GM23338 (cell line): ENCODE measurements around the gene LRRC28. TPM values are rescaled to one million over a fixed set of nuclear protein-coding genes. Genes with fewer than 3 reads are reported as not detected.

ENCODE experiments used
- ATAC-seq: fragments of 200-7000 bp; cut with Tn5 transposase; 3 replicates; pipeline ENCODE4 v1.9.1; 2020
- DNase-seq: peaks from one replicate; pipeline ENCODE4 v3.0.0-alpha.2; 2015; ENCODE audit warnings: low spot score
- H2AFZ ChIP-seq: fragments of 200-600 bp; sonication (generic); 2 replicates; pipeline ENCODE4 v1.8.0; 2016; ENCODE audit warnings: antibody characterized with exemption, mild to moderate bottlenecking, moderate library complexity
- H3F3A ChIP-seq: fragments of 200-600 bp; sonication (generic); replicated peaks from 2 replicates; pipeline ENCODE4 v1.8.0; 2017; ENCODE audit warnings: antibody characterized with exemption, mixed run types, low read depth
- H3K27ac ChIP-seq: fragments of 200-600 bp; sonication (generic); 2 replicates; pipeline ENCODE4 v1.6.1; 2016; ENCODE audit warnings: low read depth
- H3K27me3 ChIP-seq: fragments of 200-600 bp; sonication (generic); 2 replicates; pipeline ENCODE4 v1.8.0; 2016; ENCODE audit warnings: mild to moderate bottlenecking, mixed run types, moderate library complexity; ENCODE audit not compliant: insufficient read depth
- H3K36me3 ChIP-seq: fragments of 200-600 bp; sonication (generic); 2 replicates; pipeline ENCODE4 v1.8.0; 2016; ENCODE audit warnings: mild to moderate bottlenecking; ENCODE audit not compliant: insufficient read depth
- H3K4me1 ChIP-seq: fragments of 200-600 bp; sonication (generic); 2 replicates; pipeline ENCODE4 v1.8.0; 2016; ENCODE audit warnings: mild to moderate bottlenecking, moderate library complexity; ENCODE audit not compliant: insufficient read depth
- H3K4me2 ChIP-seq: fragments of 200-600 bp; sonication (generic); 2 replicates; pipeline ENCODE4 v1.7.1; 2017; ENCODE audit warnings: mixed run types
- H3K4me3 ChIP-seq: fragments of 200-600 bp; sonication (generic); 2 replicates; pipeline ENCODE4 v1.6.1; 2016; ENCODE audit warnings: mixed run types
- H3K79me2 ChIP-seq: fragments of 200-600 bp; sonication (generic); replicated peaks from 2 replicates; pipeline ENCODE4 v1.8.0; 2017; ENCODE audit warnings: mild to moderate bottlenecking; ENCODE audit not compliant: insufficient read depth
- H3K9me2 ChIP-seq: fragments of 200-600 bp; sonication (generic); 2 replicates; pipeline ENCODE4 v1.8.0; 2017; ENCODE audit not compliant: insufficient read depth
- H4K20me1 ChIP-seq: fragments of 200-600 bp; sonication (generic); replicated peaks from 2 replicates; pipeline ENCODE4 v1.8.0; 2017; ENCODE audit warnings: mild to moderate bottlenecking; ENCODE audit not compliant: insufficient read depth
- H3K27ac Mint-ChIP-seq: 2 replicates; pipeline ENCODE4 v1.8.0; 2020; ENCODE audit warnings: inconsistent platforms, mild to moderate bottlenecking, moderate library complexity, mixed read lengths
- H3K27me3 Mint-ChIP-seq: 3 replicates; pipeline ENCODE4 v1.8.0; 2022; ENCODE audit warnings: low read depth, mild to moderate bottlenecking, moderate library complexity, mixed read lengths, inconsistent platforms; ENCODE audit not compliant: insufficient read depth, poor library complexity
- H3K36me3 Mint-ChIP-seq: 3 replicates; pipeline ENCODE4 v1.8.0; 2021; ENCODE audit warnings: low read depth, mild to moderate bottlenecking, inconsistent platforms, moderate library complexity, mixed read lengths
- H3K4me1 Mint-ChIP-seq: 3 replicates; pipeline ENCODE4 v1.8.0; 2020; ENCODE audit warnings: mild to moderate bottlenecking, inconsistent platforms, mixed read lengths
- H3K4me3 Mint-ChIP-seq: 3 replicates; pipeline ENCODE4 v1.8.0; 2021; ENCODE audit warnings: moderate library complexity, mild to moderate bottlenecking, inconsistent platforms, mixed read lengths
- H3K9me3 Mint-ChIP-seq: 3 replicates; pipeline ENCODE4 v1.8.0; 2020; ENCODE audit warnings: moderate library complexity, mild to moderate bottlenecking, inconsistent platforms, mixed read lengths
- CREB1 ChIP-seq: fragments of 250-450 bp; sonication (Bioruptor Pico); IDR thresholded peaks from 2 replicates; pipeline ENCODE4 v1.5.0; 2020; ENCODE audit warnings: low read depth, mild to moderate bottlenecking, moderate library complexity
- ETS1 ChIP-seq: IDR thresholded peaks from 2 replicates; pipeline ENCODE4 v1.6.1; 2016; ENCODE audit warnings: antibody characterized with exemption
- EZH2 ChIP-seq: fragments of 200-600 bp; sonication (generic); IDR thresholded peaks from one replicate; pipeline ENCODE4 v1.8.0; 2017; ENCODE audit warnings: antibody characterized with exemption, mild to moderate bottlenecking, low read depth; ENCODE audit not compliant: unreplicated experiment
- EZH2phosphoT487 ChIP-seq: fragments of 200-600 bp; sonication (generic); IDR thresholded peaks from one replicate; pipeline ENCODE4 v1.8.1; 2018; ENCODE audit warnings: antibody characterized with exemption; ENCODE audit not compliant: unreplicated experiment
- NANOG ChIP-seq: IDR thresholded peaks from 2 replicates; pipeline ENCODE4 v1.6.1; 2016; ENCODE audit warnings: antibody characterized with exemption, borderline replicate concordance
- POLR2AphosphoS5 ChIP-seq: IDR thresholded peaks from 2 replicates; pipeline ENCODE4 v1.6.1; 2016; ENCODE audit warnings: antibody characterized with exemption, low read depth
- STAT1 ChIP-seq: IDR thresholded peaks from one replicate; pipeline ENCODE4 v1.6.1; 2016; ENCODE audit warnings: antibody characterized with exemption; ENCODE audit not compliant: unreplicated experiment
- ZNF114 ChIP-seq: fragments of 250-450 bp; sonication (Bioruptor Pico); IDR thresholded peaks from 2 replicates; pipeline ENCODE4 v1.5.0; 2020; ENCODE audit warnings: mild to moderate bottlenecking, moderate library complexity
- ZNF331 ChIP-seq: fragments of 250-450 bp; sonication (Bioruptor Pico); IDR thresholded peaks from 2 replicates; pipeline ENCODE4 v1.5.0; 2020; ENCODE audit warnings: low read depth, mild to moderate bottlenecking, moderate library complexity
- polyA plus RNA-seq: library from polyadenylated mRNA; unstranded; fragments of >200 nt; fragmentation: Nextera tagmentation; extraction: Ambion mirVana; gene quantifications from 2 replicates; pipeline ENCODE4 v1.2.1, GENCODE V29; 2016
- total RNA-seq: library from RNA; depleted of rRNA; stranded (reverse); fragments of >200 nt; shearing (Covaris generic); gene quantifications from 2 replicates; pipeline ENCODE4 v1.2.3, GENCODE V29; 2014
- TF ChIP-seq, protein P1 (sequence below): IDR thresholded peaks from one replicate; pipeline ENCODE4 v1.6.1; 2018; ENCODE audit warnings: antibody characterized with exemption; ENCODE audit not compliant: unreplicated experiment
- TF ChIP-seq, protein P2 (sequence below): fragments of 250-450 bp; sonication (Bioruptor Pico); IDR thresholded peaks from 2 replicates; pipeline ENCODE4 v1.5.0; 2020; ENCODE audit warnings: mild to moderate bottlenecking, moderate library complexity

Gene LRRC28
- total and polyA plus RNA-seq, 2 experiments from 2014 or later: 12.9 to 28.4 TPM

DNA sequence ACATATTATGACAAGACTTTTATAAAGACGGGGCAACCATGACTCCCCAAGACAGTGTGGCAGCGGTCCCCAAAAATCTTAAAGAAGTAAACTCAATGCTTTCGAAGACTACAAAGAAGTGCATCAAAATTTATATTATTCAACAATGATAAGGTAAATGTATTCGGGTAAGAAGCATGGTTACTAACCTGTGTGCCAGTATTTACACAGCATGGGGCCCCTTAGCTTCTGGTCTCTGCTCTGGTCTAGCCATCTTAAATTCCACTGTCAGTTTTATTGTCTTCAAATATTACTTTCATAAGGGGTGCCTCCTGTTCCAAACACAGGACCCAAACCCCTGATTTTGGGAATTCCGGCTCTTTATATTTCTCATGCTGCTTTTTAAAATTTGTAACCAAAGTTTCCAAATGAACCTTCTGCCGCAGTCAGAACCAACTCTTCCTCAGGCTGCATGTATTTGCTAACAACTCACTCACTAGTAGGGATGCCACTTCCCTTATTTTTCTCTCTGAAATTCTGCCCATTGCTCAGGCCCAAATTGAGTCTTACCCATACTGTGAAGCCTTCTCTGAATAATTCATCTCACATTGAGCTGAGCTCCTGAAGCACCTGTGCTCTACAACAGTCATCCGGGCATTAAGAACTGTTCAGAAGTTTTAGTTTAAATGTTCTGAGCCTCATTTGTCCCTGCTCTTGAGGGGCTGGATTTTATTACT, 3.1 kb upstream of the LRRC28 start (continued):
- no peak for TF ChIP-seq POLR2AphosphoS5
- no peak for TF ChIP-seq ZNF114 (CRISPR knock-in tag)
- no peak for TF ChIP-seq EZH2phosphoT487
- no peak for TF ChIP-seq ETS1

GRCh38 chr15:99249270-99249841, 1.9 kb upstream of the LRRC28 start, which contains the start of gene TTC23:
Gene TTC23, minus strand, starts transcription at chr15:99249581. Its CDS starts 20,869 bp downstream, at chr15:99228712.
- ATAC-seq: peak; percentile 17
- H3K36me3 ChIP-seq: no peaks in the 10 kb centered on the region
- H3K4me2 ChIP-seq: peak within 1 kb of the TSS; percentile 86
- H3K27me3 ChIP-seq: no peaks in the 10 kb centered on the region
- Mint-ChIP-seq H3K4me1 (peaks cover 15% of the 10 kb centered on the region), H3K27ac (no peak within 1 kb of the TSS), H3K4me3 (no peak within 1 kb of the TSS), H3K36me3 (no peaks in the 10 kb centered on the region), H3K9me3 (no peaks in the 10 kb centered on the region), H3K27me3 (no peaks in the 10 kb centered on the region)
- H4K20me1 ChIP-seq: no peaks in the 10 kb centered on the region
- peaks cover 41% of the 10 kb centered on the region for H3K79me2 ChIP-seq
- peak within 1 kb of the TSS; percentile 18; the same call in 1 of the 2 replicates for H2AFZ ChIP-seq
- no peak for TF ChIP-seq EZH2phosphoT487
- TF ChIP-seq EZH2: no peak
- TF ChIP-seq POLR2AphosphoS5: 0 out of 2 replicates have a peak, but pooled peaks have one; percentile 17
- TF ChIP-seq ZNF331 (CRISPR knock-in tag): no peak
- TF ChIP-seq, protein P1, sequence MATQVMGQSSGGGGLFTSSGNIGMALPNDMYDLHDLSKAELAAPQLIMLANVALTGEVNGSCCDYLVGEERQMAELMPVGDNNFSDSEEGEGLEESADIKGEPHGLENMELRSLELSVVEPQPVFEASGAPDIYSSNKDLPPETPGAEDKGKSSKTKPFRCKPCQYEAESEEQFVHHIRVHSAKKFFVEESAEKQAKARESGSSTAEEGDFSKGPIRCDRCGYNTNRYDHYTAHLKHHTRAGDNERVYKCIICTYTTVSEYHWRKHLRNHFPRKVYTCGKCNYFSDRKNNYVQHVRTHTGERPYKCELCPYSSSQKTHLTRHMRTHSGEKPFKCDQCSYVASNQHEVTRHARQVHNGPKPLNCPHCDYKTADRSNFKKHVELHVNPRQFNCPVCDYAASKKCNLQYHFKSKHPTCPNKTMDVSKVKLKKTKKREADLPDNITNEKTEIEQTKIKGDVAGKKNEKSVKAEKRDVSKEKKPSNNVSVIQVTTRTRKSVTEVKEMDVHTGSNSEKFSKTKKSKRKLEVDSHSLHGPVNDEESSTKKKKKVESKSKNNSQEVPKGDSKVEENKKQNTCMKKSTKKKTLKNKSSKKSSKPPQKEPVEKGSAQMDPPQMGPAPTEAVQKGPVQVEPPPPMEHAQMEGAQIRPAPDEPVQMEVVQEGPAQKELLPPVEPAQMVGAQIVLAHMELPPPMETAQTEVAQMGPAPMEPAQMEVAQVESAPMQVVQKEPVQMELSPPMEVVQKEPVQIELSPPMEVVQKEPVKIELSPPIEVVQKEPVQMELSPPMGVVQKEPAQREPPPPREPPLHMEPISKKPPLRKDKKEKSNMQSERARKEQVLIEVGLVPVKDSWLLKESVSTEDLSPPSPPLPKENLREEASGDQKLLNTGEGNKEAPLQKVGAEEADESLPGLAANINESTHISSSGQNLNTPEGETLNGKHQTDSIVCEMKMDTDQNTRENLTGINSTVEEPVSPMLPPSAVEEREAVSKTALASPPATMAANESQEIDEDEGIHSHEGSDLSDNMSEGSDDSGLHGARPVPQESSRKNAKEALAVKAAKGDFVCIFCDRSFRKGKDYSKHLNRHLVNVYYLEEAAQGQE: no peak
- TF ChIP-seq STAT1: no peak
- TF ChIP-seq, protein P2, sequence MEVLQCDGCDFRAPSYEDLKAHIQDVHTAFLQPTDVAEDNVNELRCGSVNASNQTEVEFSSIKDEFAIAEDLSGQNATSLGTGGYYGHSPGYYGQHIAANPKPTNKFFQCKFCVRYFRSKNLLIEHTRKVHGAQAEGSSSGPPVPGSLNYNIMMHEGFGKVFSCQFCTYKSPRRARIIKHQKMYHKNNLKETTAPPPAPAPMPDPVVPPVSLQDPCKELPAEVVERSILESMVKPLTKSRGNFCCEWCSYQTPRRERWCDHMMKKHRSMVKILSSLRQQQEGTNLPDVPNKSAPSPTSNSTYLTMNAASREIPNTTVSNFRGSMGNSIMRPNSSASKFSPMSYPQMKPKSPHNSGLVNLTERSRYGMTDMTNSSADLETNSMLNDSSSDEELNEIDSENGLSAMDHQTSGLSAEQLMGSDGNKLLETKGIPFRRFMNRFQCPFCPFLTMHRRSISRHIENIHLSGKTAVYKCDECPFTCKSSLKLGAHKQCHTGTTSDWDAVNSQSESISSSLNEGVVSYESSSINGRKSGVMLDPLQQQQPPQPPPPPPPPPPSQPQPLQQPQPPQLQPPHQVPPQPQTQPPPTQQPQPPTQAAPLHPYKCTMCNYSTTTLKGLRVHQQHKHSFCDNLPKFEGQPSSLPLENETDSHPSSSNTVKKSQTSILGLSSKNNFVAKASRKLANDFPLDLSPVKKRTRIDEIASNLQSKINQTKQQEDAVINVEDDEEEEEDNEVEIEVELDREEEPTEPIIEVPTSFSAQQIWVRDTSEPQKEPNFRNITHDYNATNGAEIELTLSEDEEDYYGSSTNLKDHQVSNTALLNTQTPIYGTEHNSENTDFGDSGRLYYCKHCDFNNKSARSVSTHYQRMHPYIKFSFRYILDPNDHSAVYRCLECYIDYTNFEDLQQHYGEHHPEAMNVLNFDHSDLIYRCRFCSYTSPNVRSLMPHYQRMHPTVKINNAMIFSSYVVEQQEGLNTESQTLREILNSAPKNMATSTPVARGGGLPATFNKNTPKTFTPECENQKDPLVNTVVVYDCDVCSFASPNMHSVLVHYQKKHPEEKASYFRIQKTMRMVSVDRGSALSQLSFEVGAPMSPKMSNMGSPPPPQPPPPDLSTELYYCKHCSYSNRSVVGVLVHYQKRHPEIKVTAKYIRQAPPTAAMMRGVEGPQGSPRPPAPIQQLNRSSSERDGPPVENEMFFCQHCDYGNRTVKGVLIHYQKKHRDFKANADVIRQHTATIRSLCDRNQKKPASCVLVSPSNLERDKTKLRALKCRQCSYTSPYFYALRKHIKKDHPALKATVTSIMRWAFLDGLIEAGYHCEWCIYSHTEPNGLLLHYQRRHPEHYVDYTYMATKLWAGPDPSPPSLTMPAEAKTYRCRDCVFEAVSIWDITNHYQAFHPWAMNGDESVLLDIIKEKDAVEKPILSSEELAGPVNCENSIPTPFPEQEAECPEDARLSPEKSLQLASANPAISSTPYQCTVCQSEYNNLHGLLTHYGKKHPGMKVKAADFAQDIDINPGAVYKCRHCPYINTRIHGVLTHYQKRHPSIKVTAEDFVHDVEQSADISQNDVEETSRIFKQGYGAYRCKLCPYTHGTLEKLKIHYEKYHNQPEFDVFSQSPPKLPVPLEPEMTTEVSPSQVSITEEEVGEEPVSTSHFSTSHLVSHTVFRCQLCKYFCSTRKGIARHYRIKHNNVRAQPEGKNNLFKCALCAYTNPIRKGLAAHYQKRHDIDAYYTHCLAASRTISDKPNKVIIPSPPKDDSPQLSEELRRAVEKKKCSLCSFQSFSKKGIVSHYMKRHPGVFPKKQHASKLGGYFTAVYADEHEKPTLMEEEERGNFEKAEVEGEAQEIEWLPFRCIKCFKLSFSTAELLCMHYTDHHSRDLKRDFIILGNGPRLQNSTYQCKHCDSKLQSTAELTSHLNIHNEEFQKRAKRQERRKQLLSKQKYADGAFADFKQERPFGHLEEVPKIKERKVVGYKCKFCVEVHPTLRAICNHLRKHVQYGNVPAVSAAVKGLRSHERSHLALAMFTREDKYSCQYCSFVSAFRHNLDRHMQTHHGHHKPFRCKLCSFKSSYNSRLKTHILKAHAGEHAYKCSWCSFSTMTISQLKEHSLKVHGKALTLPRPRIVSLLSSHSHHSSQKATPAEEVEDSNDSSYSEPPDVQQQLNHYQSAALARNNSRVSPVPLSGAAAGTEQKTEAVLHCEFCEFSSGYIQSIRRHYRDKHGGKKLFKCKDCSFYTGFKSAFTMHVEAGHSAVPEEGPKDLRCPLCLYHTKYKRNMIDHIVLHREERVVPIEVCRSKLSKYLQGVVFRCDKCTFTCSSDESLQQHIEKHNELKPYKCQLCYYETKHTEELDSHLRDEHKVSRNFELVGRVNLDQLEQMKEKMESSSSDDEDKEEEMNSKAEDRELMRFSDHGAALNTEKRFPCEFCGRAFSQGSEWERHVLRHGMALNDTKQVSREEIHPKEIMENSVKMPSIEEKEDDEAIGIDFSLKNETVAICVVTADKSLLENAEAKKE (CRISPR knock-in tag): no peak
- TF ChIP-seq CREB1 (CRISPR knock-in tag): 0 out of 2 replicates have a peak, but pooled peaks have one; percentile 14
- TF ChIP-seq NANOG: no peak
- peak within 1 kb of the TSS; percentile 54 for H3K4me3 ChIP-seq
- H3K4me1 ChIP-seq: peaks cover 10% of the 10 kb centered on the region; the same call in 1 of the 2 replicates
- H3K27ac ChIP-seq: peak within 1 kb of the TSS; percentile 82
- H3F3A ChIP-seq: peaks cover 5% of the 10 kb centered on the region; the same call in 1 of the 2 replicates
- H3K9me2 ChIP-seq: no peaks in the 10 kb centered on the region
- peak; percentile 76 for DNase-seq
